Tibial nerve (tissue), 4 donors: ENCODE data around the gene ANKMY1.

Experiments used
- EP300 ChIP-seq, 2 donors: sonication (generic); formaldehyde crosslinking; IDR thresholded peaks; one replicate each; pipeline ENCODE4 v1.6.1; 2017; ENCODE audit warnings: antibody characterized with exemption in 2 of 2, mild to moderate bottlenecking in 1 of 2
- POLR2A ChIP-seq, 2 donors: fragments of 450-650 bp; IDR thresholded peaks; one replicate each; pipeline ENCODE4 v1.6.1; 2017; ENCODE audit warnings: antibody characterized with exemption in 2 of 2, mild to moderate bottlenecking in 2 of 2, moderate library complexity in 2 of 2
- TF ChIP-seq, protein P1 (sequence below), 5 experiments: fragments of 200-600 bp in 3 of 5; fragments of 450-650 bp in 2 of 5; sonication (generic) in 3 of 5; IDR thresholded peaks; one replicate each; pipeline ENCODE4 v1.5.1; 2016 to 2019; ENCODE audit warnings: antibody characterized with exemption in 5 of 5, mild to moderate bottlenecking in 3 of 5, moderate library complexity in 2 of 5

DNA sequence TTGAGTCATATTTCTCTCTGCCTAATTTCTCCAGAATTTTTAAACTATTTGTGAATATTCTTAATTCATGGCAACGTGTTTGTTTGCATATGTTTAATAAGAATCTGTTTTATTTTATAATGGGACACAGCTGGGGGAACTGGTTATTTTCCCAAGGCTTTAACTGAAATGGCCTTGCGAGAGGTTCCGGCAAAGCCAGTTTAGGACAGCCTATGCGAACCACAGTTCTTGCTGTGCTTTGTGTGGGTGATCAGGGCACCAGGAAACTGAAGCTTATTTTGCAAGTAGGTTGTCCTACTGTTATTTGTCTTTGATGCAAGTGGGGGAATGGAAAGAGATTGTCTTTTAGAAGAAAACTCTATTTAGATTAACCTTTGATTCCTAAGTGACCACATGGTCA lies 6.5 kb downstream of the ANKMY1 start:
- TF ChIP-seq, protein P1, sequence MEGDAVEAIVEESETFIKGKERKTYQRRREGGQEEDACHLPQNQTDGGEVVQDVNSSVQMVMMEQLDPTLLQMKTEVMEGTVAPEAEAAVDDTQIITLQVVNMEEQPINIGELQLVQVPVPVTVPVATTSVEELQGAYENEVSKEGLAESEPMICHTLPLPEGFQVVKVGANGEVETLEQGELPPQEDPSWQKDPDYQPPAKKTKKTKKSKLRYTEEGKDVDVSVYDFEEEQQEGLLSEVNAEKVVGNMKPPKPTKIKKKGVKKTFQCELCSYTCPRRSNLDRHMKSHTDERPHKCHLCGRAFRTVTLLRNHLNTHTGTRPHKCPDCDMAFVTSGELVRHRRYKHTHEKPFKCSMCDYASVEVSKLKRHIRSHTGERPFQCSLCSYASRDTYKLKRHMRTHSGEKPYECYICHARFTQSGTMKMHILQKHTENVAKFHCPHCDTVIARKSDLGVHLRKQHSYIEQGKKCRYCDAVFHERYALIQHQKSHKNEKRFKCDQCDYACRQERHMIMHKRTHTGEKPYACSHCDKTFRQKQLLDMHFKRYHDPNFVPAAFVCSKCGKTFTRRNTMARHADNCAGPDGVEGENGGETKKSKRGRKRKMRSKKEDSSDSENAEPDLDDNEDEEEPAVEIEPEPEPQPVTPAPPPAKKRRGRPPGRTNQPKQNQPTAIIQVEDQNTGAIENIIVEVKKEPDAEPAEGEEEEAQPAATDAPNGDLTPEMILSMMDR (IDR thresholded peaks at IDR 0.05), result no peak
- TF ChIP-seq POLR2A (IDR thresholded peaks at IDR 0.05) (no peak), EP300 (IDR thresholded peaks at IDR 0.05) (no peak)
